NCI-H2196 treated with DMSO at 0.1 percent for 48 hours (cell line): Measurements from ENCODE around the gene CDC42EP1.

Experiments
- DNase-seq: peaks from one replicate; lab custom pipeline; 2025; ENCODE audit not compliant: unreplicated experiment; lab: John Stamatoyannopoulos, UW

CDC42EP1 gene

GRCh38 chr22:37559521-37559900 is 769 bp upstream of the CDC42EP1 start:
- no peak for DNase-seq

- DNase-seq = no peak
Observed at GRCh38 chr22:37560608-37561211, 430 bp downstream of the CDC42EP1 start.

DNA sequence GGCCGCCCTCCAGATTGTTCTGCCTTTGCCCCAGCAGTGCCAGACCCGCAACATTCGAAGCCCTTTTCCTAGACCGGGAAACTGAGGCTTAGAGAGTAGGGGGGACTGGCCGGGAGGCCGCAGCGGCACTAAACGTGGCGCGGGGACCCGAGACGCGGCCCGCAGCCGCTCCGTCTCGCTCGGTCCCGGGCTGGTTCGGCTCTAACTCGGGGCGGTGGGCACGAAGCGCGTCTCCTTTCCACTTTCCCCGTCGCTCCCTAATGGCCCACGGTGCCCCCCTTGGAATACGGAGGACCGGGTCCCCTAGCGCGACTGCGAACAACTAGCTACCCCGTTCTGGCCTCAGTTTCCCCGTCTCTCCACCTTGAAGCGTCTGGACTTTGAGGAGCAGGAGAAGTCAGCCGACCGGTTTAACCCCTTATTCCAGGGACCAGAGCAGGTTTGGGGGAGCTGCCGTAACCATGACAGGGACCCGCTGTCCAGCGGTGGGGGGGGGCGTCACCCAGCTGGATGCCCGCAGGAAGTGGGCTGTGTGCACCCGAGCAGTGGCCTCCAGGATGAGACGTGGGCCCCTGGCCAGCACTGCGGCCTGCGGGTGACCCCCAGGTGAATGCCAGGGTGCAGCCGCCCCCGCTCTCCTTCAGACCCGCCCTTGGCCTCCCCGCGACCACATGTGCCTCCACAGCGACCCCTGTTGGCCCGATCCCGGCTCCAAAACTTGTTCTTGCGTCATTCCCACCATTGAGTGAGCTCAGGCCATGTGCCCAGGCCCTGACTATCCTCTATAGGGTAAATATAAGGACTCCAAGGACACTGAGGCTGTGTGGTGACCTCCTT is 1.1 kb downstream of the CDC42EP1 start:
- no peak for DNase-seq

- DNase-seq = no peak
Observed at GRCh38 chr22:37562049-37562875, 2.0 kb downstream of the CDC42EP1 start.

- DNase-seq = no peak
Observed at GRCh38 chr22:37563153-37564081, 3.1 kb downstream of the CDC42EP1 start.

DNA sequence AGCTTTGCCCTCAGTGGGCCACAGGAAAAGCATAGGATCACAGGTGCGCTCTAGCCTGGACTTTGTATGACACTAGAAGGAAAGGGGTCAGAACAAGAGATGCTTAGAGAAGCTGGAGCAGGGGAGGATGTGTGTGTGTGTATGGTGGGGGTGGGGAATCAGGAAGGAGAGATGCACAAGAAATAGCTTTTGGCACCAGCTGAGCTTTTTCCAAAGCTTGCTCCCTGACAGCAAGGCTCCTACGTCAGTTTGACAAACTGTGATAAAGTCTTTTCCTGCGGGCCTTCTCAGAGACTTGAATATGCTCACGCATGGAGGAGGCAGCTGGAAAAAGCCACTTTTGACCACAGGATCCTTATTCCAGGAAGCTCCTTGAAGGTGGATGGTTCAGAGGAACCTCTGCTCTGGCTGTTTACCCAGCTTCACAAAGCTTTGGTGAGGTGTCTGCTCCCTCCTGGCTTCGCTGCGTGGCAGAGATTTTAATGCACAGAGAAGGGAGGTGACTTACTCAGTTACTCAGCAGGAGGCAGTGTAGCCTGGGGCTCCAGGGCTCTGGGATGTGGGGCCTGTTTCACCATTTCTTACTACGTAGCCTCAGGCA is 3.9 kb downstream of the CDC42EP1 start:
- no peak for DNase-seq

DNA sequence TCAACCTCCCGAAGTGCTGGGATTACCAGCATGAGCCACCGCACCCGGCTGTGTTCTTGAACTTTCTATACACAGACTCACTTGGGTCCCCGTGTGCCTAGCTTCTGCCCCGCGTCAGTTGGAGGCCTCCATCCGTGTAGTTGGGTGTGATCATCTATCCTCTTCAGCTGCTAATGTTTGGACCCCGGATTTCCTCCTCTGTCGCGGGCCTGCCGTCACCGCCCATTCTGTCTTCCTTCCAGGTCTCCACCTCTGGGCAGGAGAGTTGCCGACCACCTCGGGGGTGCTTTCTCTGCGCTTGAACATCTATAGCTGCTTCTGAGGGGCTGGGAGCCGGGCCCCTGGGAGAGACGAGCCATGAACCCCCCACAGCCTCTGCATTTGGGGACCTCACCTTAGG is 5.5 kb downstream of the CDC42EP1 start:
- no peak for DNase-seq

DNA sequence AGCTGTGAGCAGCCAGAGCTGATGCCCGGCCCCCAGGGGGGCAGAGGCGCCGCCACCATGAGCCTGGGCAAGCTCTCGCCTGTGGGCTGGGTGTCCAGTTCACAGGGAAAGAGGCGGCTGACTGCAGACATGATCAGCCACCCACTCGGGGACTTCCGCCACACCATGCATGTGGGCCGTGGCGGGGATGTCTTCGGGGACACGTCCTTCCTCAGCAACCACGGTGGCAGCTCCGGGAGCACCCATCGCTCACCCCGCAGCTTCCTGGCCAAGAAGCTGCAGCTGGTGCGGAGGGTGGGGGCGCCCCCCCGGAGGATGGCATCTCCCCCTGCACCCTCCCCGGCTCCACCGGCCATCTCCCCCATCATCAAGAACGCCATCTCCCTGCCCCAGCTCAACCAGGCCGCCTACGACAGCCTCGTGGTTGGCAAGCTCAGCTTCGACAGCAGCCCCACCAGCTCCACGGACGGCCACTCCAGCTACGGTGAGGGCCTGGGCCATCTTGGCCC is 6.1 kb downstream of the CDC42EP1 start:
- no peak for DNase-seq

DNA sequence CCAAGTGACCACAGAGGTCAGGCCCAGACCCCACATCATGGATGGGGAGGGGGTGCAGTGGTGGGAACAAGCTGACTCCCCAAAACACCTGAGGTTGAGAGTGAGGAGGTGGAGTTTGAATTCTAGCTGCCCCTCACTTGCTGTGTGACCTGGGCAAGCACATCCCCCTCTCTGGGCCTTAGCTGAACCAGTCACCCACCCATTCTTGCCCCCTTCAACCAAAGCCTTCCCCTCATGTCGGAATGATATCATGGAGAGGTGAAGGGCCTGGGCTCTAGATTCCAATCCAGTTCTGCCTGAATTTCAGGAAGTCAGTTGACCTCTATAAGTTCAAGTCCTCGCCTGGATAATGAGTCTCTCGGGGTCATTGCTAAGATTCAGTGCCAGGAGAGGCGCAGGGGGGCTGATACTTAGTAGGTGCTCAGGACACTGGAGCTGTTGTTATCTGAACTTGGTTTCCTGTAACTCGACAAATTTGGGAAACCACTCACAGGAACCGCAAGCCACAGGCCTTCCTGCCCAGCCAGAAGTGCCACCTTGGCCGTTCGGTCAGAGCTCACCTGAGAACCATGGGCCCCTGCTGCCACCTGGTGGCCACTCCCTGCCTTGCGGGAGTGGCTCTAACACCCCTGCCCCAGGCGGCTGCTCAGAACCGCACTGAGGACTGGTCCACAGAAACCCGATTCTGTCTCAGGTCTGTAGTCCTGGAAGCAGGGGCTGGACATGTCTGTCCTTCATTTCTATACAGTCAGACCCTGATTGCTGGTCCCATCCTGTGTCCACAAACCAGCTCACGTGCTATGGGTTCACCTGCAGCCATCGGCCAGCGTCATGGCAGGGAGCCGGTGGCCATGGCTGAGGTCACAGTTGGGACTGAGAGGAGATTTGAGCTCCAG is 6.9 kb downstream of the CDC42EP1 start:
- no peak for DNase-seq

DNA sequence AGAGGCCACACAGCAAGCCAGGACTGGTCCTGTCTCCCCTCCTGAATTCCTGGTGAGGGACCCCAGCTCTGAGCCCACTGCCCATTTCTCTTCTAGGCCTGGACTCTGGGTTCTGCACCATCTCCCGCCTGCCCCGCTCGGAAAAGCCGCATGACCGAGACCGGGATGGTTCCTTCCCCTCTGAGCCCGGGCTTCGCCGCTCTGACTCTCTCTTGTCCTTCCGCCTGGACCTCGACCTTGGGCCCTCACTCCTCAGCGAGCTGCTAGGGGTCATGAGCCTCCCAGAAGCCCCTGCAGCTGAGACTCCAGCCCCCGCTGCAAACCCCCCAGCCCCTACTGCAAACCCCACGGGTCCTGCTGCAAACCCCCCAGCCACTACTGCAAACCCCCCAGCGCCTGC is 7.7 kb downstream of the CDC42EP1 start:
- no peak for DNase-seq

- DNase-seq = no peak
Observed at GRCh38 chr22:37568448-37569008, 8.2 kb downstream of the CDC42EP1 start.

DNA sequence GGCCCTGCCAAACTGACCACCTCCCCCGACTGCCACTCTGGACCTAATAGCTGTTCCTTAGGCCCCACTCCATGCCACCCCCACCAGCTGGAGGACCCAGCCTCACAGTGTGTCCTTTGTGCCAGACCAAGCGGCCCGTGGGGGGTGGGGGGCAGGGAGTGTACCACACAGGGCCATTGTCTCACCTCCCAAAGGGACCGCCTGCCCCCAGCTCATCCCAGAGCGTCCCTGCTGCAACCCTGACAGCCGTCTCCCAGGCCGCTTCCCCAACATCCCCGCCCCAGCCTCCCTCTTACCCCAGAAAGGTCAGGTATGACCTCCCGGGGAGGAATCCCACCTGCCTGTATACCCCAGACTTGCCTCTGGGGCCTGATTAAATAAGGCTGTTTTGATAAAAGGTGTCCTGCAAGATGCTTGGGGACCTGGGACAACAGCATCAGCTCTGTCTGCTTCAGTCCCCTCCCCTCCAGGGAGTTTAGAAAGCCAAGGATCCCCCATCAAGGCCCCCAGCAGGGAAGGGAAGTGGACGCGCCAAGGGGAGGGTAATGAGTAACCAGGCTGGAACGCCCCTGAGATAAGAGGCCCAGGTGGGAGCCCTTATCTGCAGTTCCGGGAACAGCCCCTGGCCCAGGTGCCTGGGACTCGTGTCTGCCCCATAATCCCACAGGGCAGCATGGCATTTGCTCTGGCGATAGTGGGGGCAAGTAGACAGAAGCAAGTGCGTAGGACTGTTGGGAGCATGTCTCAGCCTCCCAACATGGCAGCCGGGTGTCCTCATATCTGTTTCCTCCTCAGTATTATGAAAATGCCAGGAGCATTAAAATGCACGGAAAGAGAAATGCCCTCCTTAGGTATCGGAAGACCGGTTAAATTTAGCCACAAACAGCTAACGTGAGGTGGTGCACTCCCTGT is 9.0 kb downstream of the CDC42EP1 start:
- DNase-seq = no peak

- no peak for DNase-seq
Observed at GRCh38 chr22:37569921-37570660, 9.8 kb downstream of the CDC42EP1 start.

- DNase-seq = no peak
Observed at GRCh38 chr22:37570661-37570976, 10.3 kb downstream of the CDC42EP1 start.

DNA sequence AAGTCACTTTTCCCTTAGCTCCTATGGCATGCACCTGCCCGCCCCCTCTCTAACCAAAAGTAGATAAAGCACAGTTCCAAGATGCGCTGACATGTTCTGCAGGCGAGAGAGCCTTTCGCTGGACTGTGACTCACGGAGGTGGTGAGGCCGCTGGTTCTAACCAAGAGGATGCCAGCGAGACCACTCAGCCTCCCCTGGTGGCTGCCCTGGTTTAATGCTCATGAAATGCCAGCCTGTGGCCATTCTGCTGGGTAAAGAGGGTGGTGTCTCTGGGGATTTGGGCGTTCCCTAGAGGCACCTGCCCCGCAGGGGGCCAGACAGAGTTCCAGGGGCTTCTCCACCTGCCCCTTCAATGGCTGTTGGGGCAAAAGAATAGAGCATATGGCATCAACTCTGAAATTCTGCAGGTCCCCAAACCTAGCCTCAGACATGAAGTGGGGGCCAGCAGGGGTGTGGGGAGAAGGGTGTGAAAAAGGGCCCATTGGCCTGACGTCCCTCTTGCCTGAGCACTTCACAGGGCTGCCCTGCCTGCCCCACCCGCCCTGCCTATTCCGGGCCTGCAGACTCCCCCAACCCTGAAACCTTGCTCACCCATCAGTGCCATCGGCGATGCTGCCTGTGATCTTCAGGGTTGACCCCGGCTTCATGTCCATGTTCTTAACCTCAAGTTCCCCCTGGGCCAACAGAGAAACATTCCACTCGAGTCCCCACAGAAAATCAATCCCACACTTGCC is 11.1 kb downstream of the CDC42EP1 start:
- no peak for DNase-seq

GRCh38 chr22:37571992-37572373 is 11.7 kb downstream of the CDC42EP1 start:
- no peak for DNase-seq
